Calu3 (cell line): ENCODE results near the gene COPG1. TPM values are rescaled to one million over a fixed set of nuclear protein-coding genes. Genes with fewer than 3 reads are reported as not detected.

Experiments used
- BruUV-seq: library from RNA; stranded (reverse); fragments of 400-500 nt; replicated peaks from 2 replicates; lab custom pipeline; 2021; lab: Mats Ljungman, UMichigan
- CTCF ChIA-PET: fragments of 300-600 bp; sonication (Branson Sonifier 250); formaldehyde crosslinking; loops from one replicate; lab custom pipeline; 2022; ENCODE audit warnings: antibody characterized with exemption; lab: Charles Lee
- DNase-seq: peaks from one replicate; pipeline ENCODE4 v3.0.0; 2022
- H3K27ac Mint-ChIP-seq: one replicate; pipeline ENCODE4 v1.8.0; 2022; ENCODE audit warnings: mixed read lengths; ENCODE audit not compliant: unreplicated experiment
- H3K27me3 Mint-ChIP-seq: one replicate; pipeline ENCODE4 v1.8.0; 2022; ENCODE audit warnings: mixed read lengths; ENCODE audit not compliant: unreplicated experiment
- H3K36me3 Mint-ChIP-seq: one replicate; pipeline ENCODE4 v1.8.0; 2022; ENCODE audit warnings: mild to moderate bottlenecking, moderate library complexity, mixed read lengths; ENCODE audit not compliant: insufficient read depth, unreplicated experiment
- H3K4me1 Mint-ChIP-seq: one replicate; pipeline ENCODE4 v1.8.0; 2022; ENCODE audit warnings: mild to moderate bottlenecking, low read depth, mixed read lengths; ENCODE audit not compliant: unreplicated experiment
- H3K4me3 Mint-ChIP-seq: one replicate; pipeline ENCODE4 v1.8.0; 2022; ENCODE audit warnings: mild to moderate bottlenecking, low read depth, moderate library complexity, mixed read lengths; ENCODE audit not compliant: unreplicated experiment
- H3K9me3 Mint-ChIP-seq: one replicate; pipeline ENCODE4 v1.8.0; 2022; ENCODE audit warnings: low read depth, mixed read lengths; ENCODE audit not compliant: unreplicated experiment
- intact Hi-C: fragments of 100-400 bp; cut with micrococcal nuclease; formaldehyde crosslinking; loops from one replicate; pipeline ENCODE4 v1.10.0; 2022; ENCODE audit not compliant: unreplicated experiment
- total RNA-seq: library from RNA; stranded (reverse); gene quantifications from 2 replicates; pipeline ENCODE4 v1.2.3, GENCODE V29; 2022
- TF ChIP-seq, protein P1 (sequence below): fragments of 200-600 bp; IDR thresholded peaks from one replicate; pipeline ENCODE4 v1.8.0; 2022; ENCODE audit warnings: antibody characterized with exemption; ENCODE audit not compliant: unreplicated experiment

COPG1 gene
- total RNA-seq, 1 experiment from 2014 or later, result 295 TPM

DNA sequence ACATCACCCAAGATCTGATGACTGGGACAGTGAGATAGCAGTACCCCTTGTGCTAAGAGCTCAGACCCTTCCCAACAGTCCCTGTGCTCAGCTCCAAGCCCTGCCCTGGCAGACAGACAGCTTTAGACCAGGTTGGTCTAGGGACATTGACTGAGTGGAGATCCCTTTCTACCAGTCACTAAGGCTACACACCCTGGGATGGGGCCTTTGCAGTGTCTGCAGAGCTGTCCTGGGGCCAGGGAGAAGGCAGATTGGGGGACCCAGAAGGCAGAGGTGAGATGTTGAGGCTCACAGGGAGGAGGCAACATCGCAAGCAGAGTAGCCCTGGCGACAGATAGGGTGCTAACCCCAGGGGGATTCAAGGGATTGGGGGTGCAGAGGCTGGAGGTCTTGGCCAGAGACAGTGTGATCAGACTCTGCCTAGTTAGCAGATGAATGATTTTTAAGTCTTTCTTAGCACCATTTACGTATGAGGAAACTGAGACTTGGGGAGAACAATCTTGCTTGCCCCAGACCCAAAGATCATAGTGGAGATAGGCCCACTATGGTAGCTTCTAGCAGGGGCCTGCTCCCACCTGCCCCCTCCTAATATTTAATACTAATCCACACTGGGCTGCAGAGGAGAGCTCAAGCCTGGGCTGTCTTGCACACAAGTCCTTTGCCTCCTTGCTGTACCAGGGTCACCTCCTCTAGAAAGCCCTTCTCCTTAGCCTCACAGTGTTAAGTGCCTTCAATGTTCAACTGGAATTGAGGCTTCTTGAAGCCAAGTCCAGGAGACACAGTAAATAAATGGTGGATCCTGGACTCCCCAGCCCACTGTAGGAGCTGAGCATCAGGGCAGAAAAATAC is 61.9 kb downstream of the COPG1 start:
- intact Hi-C loops, result no loop called here
- DNase-seq, result no peak
- TF ChIP-seq, protein P1, sequence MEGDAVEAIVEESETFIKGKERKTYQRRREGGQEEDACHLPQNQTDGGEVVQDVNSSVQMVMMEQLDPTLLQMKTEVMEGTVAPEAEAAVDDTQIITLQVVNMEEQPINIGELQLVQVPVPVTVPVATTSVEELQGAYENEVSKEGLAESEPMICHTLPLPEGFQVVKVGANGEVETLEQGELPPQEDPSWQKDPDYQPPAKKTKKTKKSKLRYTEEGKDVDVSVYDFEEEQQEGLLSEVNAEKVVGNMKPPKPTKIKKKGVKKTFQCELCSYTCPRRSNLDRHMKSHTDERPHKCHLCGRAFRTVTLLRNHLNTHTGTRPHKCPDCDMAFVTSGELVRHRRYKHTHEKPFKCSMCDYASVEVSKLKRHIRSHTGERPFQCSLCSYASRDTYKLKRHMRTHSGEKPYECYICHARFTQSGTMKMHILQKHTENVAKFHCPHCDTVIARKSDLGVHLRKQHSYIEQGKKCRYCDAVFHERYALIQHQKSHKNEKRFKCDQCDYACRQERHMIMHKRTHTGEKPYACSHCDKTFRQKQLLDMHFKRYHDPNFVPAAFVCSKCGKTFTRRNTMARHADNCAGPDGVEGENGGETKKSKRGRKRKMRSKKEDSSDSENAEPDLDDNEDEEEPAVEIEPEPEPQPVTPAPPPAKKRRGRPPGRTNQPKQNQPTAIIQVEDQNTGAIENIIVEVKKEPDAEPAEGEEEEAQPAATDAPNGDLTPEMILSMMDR, result no peak
- Mint-ChIP-seq H3K4me1 (peaks cover 11% of the 10 kb centered on the region), H3K36me3 (peaks cover 39% of the 10 kb centered on the region), H3K27me3 (no peaks in the 10 kb centered on the region), H3K4me3 (no peak overlapping the region), H3K9me3 (no peaks in the 10 kb centered on the region), H3K27ac (no peak overlapping the region)
- BruUV-seq, result no TSS peak
- CTCF ChIA-PET, result interaction anchor here (0.6 kb wide), 1 partner anchor 937 kb away, joined by 3 read pairs; no protein-coding TSS in a partner anchor

DNA sequence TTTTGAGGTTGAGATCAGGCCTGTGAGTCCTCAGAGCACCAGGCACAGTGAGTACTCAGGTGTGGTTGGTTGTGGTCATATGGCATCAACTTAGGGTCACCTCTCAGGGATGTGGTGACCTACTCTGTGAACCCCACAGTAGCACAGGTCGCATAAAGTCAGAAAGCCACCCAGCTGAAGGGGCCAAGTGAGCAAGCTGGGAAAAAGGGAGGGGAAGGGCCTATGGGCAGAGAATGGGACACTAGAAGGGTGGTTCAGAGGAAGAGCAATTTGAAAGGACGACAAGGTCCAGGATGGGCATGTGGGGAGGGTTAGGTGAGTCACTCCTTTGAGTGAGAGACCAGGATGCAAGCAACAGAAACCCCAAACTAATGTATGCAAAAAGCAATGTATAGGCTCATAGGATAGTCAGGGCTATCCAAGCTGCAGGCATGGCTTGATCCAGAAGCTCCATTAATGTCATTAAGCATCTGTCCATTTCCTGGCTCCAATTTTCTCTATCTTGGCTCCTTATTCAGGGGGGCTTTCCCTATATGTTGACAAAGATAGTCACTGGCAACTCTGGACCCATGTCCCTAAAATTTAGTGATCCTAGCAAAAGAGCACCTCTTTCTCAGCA is 62.7 kb downstream of the COPG1 start:
- H3K4me1 Mint-ChIP-seq, result peaks cover 11% of the 10 kb centered on the region
- intact Hi-C loops, result no loop called here

DNA sequence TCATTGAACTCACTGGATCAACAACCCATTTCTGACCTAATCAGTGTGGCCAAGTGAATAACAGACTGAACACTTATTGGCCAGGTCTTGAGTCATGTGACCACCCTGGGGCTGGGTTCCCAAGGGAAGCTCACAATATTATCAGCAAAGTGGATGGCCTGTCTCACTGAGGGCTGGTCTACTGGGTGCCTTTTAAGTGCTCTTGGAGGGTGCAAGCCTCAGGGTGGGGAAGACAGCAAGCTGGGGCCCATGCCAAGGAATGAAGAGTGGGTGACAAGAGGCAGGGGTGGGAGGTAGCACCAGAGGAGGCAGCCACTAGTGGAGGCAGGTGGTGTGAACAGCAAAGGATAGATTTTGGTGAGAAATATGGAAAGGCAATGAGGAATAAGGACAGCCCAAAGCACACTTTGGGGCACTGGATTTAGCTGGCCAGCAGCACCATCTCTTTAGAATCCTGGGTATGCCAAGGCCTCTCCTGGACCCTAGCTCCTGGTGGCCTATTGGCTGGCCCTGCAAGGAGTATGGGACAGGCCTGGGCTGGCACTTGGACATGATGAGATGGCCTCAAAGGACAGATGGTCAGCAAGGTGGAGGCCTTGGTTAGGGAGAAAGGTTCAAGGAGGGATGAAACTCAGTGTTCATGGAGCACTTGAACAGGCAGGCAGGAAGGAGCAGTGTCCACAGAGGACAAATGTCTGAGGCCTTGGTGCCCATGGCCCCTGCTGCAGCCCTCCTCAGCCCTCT is 63.4 kb downstream of the COPG1 start:
- TF ChIP-seq, protein P1, result no peak
- Mint-ChIP-seq H3K4me1 (peaks cover 11% of the 10 kb centered on the region), H3K9me3 (no peaks in the 10 kb centered on the region), H3K4me3 (no peak overlapping the region), H3K36me3 (peaks cover 41% of the 10 kb centered on the region), H3K27me3 (no peaks in the 10 kb centered on the region), H3K27ac (peak overlapping the region; percentile 14)
- CTCF ChIA-PET, result interaction anchor here (0.5 kb wide), 1 partner anchor 158 kb away, joined by 3 read pairs; no protein-coding TSS in a partner anchor
- intact Hi-C loops, result no loop called here
- no TSS peak for BruUV-seq
- no peak for DNase-seq

More for the DNA sequence above, 62.7 kb downstream of the COPG1 start:
- H3K27me3 Mint-ChIP-seq, result no peaks in the 10 kb centered on the region
- H3K27ac Mint-ChIP-seq, result no peak overlapping the region
- DNase-seq, result no peak
- peaks cover 41% of the 10 kb centered on the region for H3K36me3 Mint-ChIP-seq
- BruUV-seq, result no TSS peak
- H3K9me3 Mint-ChIP-seq, result no peaks in the 10 kb centered on the region
- TF ChIP-seq, protein P1, result no peak
- no peak overlapping the region for H3K4me3 Mint-ChIP-seq
- CTCF ChIA-PET, result interaction anchor here (0.5 to 0.6 kb wide), 2 partner anchors 88 to 157 kb away, joined by 3 to 6 read pairs; no protein-coding TSS in a partner anchor

DNA sequence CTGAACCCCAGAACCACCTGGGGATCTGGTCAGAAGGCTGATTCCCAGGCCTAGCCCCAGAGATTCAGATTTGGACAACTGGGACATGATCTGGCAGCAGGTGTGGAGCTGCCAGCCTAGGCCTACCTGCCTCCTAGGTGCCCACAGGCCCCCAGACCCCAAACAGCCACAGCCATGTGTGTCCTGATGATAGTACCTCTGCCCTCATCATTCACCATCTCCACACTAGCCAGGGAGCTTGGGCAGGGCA is 63.9 kb downstream of the COPG1 start:
- H3K4me3 Mint-ChIP-seq, result no peak overlapping the region
- DNase-seq, result no peak
- peaks cover 11% of the 10 kb centered on the region for H3K4me1 Mint-ChIP-seq
- no peaks in the 10 kb centered on the region for H3K27me3 Mint-ChIP-seq
- H3K9me3 Mint-ChIP-seq, result no peaks in the 10 kb centered on the region
- intact Hi-C loops, result no loop called here
- CTCF ChIA-PET, result no interaction called here
- no TSS peak for BruUV-seq
- TF ChIP-seq, protein P1, result no peak
- peaks cover 41% of the 10 kb centered on the region for H3K36me3 Mint-ChIP-seq
- no peak overlapping the region for H3K27ac Mint-ChIP-seq
